NK-92 (cell line): ENCODE data around the gene AKR7A3.
"Not testable (repeated sequence)": the region's sequence is repeated elsewhere in the genome, so short reads cannot be mapped to it uniquely, and the experiment has no call there.

Experiments
- DNase-seq: peaks from one replicate; lab custom pipeline; 2025; ENCODE audit not compliant: unreplicated experiment; lab: John Stamatoyannopoulos, UW

AKR7A3 gene

GRCh38 chr1:19256301-19256700 is 32.3 kb downstream of the AKR7A3 start:
- DNase-seq = not testable (repeated sequence)

GRCh38 chr1:19255288-19255687 is 33.3 kb downstream of the AKR7A3 start:
- no peak for DNase-seq

GRCh38 chr1:19254416-19254815 is 34.2 kb downstream of the AKR7A3 start:
- no peak for DNase-seq

GRCh38 chr1:19251305-19252196 is 37.0 kb downstream of the AKR7A3 start, which contains the start of the genes EMC1 and MRTO4:
EMC1 (minus strand) TSS chr1:19251524; CDS start chr1:19251509, 15 bp downstream.
MRTO4 (plus strand) TSS chr1:19251805; CDS start chr1:19251836, 31 bp downstream.
- DNase-seq = no peak

- DNase-seq = no peak
Measured at GRCh38 chr1:19250629-19251304, 37.8 kb downstream of the AKR7A3 start.

- DNase-seq = no peak
Measured at GRCh38 chr1:19240673-19241538, 47.7 kb downstream of the AKR7A3 start.

- no peak for DNase-seq
Measured at GRCh38 chr1:19239876-19240275, 48.7 kb downstream of the AKR7A3 start.

GRCh38 chr1:19234224-19234623 is 54.3 kb downstream of the AKR7A3 start:
- DNase-seq = no peak
